ENCODE measurements around the gene BTBD7.
"Not testable (repeated sequence)": the region's sequence is repeated elsewhere in the genome, so short reads cannot be mapped to it uniquely, and the experiment has no call there.

The BTBD7 gene

GRCh38 chr14:93332853-93333630 is at the start of gene BTBD7:
Gene BTBD7, minus strand, starts transcription at chr14:93333036. Its CDS starts 36,985 bp downstream, at chr14:93296051.
- in situ Hi-C loops (cut with MboI; ENCODE audit: low sequenced_read_pairs): no loop called here

- in situ Hi-C loops (cut with MboI; ENCODE audit: low sequenced_read_pairs): no loop called here
These were observed 48.8 kb upstream of the BTBD7 start for GRCh38 chr14:93381644-93382043.

GRCh38 chr14:93379831-93380230 is 47.0 kb upstream of the BTBD7 start:
- in situ Hi-C loops (cut with MboI; ENCODE audit: low sequenced_read_pairs): no loop called here

GRCh38 chr14:93375673-93376156 is 42.9 kb upstream of the BTBD7 start:
- in situ Hi-C loops (cut with MboI; ENCODE audit: low sequenced_read_pairs): no loop called here

GRCh38 chr14:93369713-93370266 is 37.0 kb upstream of the BTBD7 start:
- in situ Hi-C loops (cut with MboI; ENCODE audit: low sequenced_read_pairs): no loop called here

GRCh38 chr14:93368996-93369712 is 36.3 kb upstream of the BTBD7 start:
- in situ Hi-C loops (cut with MboI; ENCODE audit: low sequenced_read_pairs): no loop called here

- in situ Hi-C loops (cut with MboI; ENCODE audit: low sequenced_read_pairs): not testable (repeated sequence)
These were observed 22.0 kb upstream of the BTBD7 start for GRCh38 chr14:93354873-93355272.

- in situ Hi-C loops (cut with MboI; ENCODE audit: low sequenced_read_pairs): no loop called here
These were observed 15.5 kb upstream of the BTBD7 start for GRCh38 chr14:93348292-93348691.

- in situ Hi-C loops (cut with MboI; ENCODE audit: low sequenced_read_pairs): no loop called here
These were observed 15.0 kb upstream of the BTBD7 start for GRCh38 chr14:93347850-93348249.

- in situ Hi-C loops (cut with MboI; ENCODE audit: low sequenced_read_pairs): no loop called here
These were observed 14.3 kb upstream of the BTBD7 start, which contains the start of gene COX8C for GRCh38 chr14:93346926-93347721. Gene COX8C, plus strand, starts transcription at chr14:93347182. Its CDS starts 87 bp downstream, at chr14:93347269.

- in situ Hi-C loops (cut with MboI; ENCODE audit: low sequenced_read_pairs): no loop called here
These were observed 11.0 kb upstream of the BTBD7 start for GRCh38 chr14:93343797-93344196.

GRCh38 chr14:93343266-93343665 is 10.4 kb upstream of the BTBD7 start:
- in situ Hi-C loops (cut with MboI; ENCODE audit: low sequenced_read_pairs): no loop called here

GRCh38 chr14:93337884-93338283 is 5.0 kb upstream of the BTBD7 start:
- in situ Hi-C loops (cut with MboI; ENCODE audit: low sequenced_read_pairs): no loop called here

GRCh38 chr14:93337143-93337753 is 4.4 kb upstream of the BTBD7 start:
- in situ Hi-C loops (cut with MboI; ENCODE audit: low sequenced_read_pairs): no loop called here

GRCh38 chr14:93333631-93334103 is 831 bp upstream of the BTBD7 start:
- in situ Hi-C loops (cut with MboI; ENCODE audit: low sequenced_read_pairs): no loop called here

GRCh38 chr14:93332397-93332852 is 411 bp downstream of the BTBD7 start:
- in situ Hi-C loops (cut with MboI; ENCODE audit: low sequenced_read_pairs): no loop called here

- in situ Hi-C loops (cut with MboI; ENCODE audit: low sequenced_read_pairs): no loop called here
These were observed 974 bp downstream of the BTBD7 start for GRCh38 chr14:93331728-93332396.

GRCh38 chr14:93331002-93331727 is 1.7 kb downstream of the BTBD7 start:
- in situ Hi-C loops (cut with MboI; ENCODE audit: low sequenced_read_pairs): no loop called here

- in situ Hi-C loops (cut with MboI; ENCODE audit: low sequenced_read_pairs): no loop called here
These were observed 2.2 kb downstream of the BTBD7 start for GRCh38 chr14:93330609-93331000.

Measured in HL-60/S4 treated with retinoic acid at 250 ng/mL for 4 days and 3 days (cell line).